HG02678 (cell line): Measurements from ENCODE around the gene CELA3B.
"Not testable (repeated sequence)": the region's sequence is repeated elsewhere in the genome, so short reads cannot be mapped to it uniquely, and the experiment has no call there.

Source experiments
- ATAC-seq: cut with Tn5 transposase; IDR thresholded peaks from one replicate; pipeline ENCODE4 v1.9.1; 2021; ENCODE audit warnings: mild to moderate bottlenecking, moderate library complexity; ENCODE audit not compliant: unreplicated experiment

CELA3B gene

DNA sequence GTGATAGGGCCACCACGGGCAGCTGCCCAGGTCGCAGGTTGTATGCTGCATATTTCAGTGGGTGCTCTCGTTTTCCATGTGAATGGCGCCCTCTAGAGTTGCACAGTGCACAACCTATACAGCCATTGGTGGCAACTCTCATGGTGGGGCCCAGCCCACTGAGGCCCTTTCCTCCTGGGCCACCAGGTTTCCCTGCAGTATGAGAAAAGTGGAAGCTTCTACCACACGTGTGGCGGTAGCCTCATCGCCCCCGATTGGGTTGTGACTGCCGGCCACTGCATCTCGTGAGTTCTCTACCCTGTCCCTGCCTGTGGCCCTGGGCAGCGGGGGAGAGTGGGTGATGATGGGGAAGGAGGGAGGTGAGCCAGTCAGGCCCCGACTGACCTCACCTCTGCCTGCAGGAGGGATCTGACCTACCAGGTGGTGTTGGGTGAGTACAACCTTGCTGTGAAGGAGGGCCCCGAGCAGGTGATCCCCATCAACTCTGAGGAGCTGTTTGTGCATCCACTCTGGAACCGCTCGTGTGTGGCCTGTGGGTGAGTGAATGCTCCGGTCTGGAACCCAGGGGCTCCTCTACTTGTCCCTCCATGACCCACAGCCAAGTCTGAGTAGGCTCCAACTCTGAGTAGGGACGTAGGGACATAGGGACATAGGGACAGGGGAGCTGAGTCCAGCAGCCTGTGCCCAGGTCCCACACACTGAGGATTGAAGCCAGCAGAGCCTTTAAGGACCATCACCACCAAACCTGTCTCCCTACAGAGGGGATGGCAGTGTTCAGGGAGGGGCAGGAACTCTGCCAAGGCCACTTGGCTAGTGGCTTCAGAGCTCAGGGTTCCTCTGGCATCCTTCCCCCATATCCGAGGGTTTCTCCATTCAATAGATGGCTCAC is 28.7 kb downstream of the CELA3B start:
- ATAC-seq, result not testable (repeated sequence)

DNA sequence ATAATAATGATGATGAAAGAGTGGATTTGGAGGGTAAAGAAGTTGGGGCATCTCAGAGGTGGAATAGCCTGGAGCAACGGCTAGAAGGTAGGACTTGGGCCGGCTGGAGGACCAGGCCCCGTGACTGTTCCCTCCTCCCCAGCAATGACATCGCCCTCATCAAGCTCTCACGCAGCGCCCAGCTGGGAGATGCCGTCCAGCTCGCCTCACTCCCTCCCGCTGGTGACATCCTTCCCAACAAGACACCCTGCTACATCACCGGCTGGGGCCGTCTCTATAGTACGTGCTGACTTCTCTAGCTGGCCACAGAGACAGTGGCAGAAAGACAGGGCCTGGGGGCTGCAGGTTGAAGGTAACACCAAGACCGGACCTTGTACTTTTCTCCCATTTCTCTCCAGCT is 29.9 kb downstream of the CELA3B start:
- not testable (repeated sequence) for ATAC-seq

DNA sequence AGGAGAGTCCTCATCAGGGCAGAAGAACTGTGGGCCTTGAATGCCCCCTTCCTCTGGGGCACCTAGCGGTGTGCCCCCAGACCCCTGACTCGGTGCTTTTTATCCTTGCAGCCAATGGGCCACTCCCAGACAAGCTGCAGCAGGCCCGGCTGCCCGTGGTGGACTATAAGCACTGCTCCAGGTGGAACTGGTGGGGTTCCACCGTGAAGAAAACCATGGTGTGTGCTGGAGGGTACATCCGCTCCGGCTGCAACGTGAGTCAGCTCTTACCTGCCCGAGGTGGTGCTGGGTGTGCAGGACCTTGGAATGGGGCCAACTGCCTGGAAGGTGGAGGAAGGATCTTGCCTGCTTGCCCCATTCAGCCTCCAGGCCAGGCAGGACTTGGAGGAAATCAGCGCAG is 30.4 kb downstream of the CELA3B start:
- not testable (repeated sequence) for ATAC-seq

DNA sequence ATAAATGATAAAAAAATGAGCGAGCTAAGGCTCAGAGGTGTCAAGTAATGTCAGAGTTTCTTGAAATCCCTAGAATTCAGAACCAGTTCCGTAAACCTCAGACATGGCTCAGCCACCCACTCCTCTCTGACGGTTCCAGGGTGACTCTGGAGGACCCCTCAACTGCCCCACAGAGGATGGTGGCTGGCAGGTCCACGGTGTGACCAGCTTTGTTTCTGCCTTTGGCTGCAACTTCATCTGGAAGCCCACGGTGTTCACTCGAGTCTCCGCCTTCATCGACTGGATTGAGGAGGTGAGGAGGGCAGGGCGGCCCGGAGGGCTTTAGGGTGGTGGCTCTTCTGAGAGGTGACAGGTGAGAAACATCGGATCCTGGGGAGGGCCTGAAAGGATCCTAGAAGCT is 32.7 kb downstream of the CELA3B start:
- not testable (repeated sequence) for ATAC-seq

DNA sequence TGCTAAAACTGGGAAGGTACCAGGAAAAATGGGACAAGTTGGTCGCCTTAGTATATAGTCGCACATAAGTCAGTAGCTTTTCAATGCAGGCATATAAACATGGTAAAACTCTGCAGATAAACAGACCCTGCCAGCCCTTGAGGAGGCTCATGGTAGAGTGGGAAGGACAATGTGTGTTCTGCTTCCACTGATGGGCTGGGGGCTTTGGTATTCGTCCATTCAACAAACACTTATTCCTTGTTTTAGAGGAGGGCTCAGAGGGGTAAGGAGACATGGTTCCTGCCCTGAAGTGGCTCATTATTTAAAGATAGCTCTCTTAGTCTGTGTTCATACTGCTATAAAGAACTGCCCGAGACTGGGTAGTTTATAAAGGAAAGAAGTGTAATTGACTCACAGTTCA is 35.9 kb downstream of the CELA3B start:
- ATAC-seq, result not testable (repeated sequence)

DNA sequence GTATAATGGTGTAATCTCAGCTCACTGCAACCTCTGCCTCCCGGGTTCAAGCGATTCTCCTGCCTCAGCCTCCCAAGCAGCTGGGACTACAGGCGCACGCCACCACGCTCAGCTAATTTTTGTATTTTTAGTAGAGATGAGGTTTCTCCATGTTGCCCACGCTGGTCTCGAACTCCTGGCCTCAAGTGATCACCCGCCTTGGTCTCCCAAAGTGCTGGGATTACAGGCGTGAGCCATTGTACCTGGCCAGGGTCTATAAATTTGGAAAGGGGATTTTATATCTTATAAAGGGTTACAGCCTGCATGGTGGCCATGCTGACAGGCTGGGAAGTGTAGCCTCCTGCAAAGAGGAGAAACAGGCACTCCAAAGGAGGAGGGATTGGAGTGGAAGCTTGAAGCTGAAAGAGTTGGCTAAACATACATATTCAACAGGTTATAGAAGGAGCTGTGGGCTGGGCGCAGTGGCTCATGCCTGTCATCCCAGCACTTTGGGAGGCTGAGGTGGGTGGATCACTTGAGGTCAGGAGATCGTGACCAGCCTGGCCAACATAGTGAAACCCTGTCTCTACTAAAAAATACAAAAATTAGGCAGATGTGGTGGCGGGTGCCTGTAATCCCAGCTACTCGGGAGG is 37.9 kb downstream of the CELA3B start:
- not testable (repeated sequence) for ATAC-seq

DNA sequence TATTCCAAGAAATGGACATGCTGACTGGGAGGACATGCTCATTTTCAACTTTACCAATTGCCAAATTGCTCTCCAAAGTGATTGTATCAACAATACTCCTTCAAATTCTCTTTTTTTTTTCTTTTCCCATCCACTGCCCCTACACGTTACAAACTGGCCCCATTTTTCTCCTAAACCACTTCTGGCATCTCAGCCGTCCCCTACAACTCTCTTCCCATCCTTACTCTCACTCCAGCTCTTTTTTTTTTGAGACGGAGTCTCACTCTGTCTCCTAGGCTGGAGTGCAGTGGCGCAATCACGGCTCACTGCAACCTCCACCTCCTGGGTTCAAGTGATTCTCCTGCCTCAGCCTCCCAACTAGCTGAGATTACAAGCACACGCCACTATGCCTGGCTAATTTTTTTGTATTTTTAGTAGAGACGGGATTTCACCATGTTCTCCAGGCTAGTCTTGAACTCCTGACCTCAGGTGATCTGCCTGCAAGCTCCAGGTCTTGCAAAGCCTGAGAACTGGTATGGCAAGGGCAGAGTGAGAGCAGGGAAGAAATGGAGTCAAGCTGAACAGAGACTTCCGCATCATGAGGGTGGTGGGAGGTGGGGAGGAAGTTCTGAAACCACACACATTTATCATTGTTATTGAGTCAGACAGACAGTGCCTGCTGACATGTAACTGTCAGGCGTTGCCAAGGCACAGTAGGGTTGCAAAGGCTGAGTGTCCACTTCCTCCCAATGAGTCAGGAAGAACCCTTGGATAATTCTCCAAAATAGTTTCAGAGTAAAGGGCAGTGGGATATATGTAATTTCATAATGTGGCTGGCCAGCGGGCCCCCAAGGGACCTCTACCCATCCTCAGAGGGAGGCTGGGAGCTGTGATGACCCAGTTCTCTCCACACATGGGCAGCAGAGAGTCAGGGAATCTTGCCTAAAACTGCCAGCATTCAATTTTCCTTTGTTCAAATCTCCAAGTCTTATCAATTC is 42.0 kb downstream of the CELA3B start:
- ATAC-seq, result peak; percentile 58

DNA sequence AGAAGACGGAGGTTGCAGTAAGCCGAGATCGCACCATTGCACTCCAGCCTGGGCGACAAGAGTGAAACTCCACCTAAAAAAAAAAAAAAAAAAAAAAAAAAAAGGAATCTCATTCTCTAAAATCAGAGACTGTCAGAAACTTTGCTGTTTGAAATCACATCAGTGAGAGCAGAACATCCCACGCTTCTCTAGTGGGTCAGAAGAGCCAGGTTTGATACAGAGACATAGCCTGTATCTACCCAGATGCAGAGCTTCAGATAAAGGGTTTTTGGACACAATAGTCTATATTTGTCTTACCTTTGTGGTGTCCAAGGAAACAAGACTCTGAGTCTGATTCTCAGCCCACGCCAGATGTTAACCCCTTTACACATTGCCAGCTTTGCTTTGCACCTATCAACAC is 44.2 kb downstream of the CELA3B start:
- no peak for ATAC-seq

DNA sequence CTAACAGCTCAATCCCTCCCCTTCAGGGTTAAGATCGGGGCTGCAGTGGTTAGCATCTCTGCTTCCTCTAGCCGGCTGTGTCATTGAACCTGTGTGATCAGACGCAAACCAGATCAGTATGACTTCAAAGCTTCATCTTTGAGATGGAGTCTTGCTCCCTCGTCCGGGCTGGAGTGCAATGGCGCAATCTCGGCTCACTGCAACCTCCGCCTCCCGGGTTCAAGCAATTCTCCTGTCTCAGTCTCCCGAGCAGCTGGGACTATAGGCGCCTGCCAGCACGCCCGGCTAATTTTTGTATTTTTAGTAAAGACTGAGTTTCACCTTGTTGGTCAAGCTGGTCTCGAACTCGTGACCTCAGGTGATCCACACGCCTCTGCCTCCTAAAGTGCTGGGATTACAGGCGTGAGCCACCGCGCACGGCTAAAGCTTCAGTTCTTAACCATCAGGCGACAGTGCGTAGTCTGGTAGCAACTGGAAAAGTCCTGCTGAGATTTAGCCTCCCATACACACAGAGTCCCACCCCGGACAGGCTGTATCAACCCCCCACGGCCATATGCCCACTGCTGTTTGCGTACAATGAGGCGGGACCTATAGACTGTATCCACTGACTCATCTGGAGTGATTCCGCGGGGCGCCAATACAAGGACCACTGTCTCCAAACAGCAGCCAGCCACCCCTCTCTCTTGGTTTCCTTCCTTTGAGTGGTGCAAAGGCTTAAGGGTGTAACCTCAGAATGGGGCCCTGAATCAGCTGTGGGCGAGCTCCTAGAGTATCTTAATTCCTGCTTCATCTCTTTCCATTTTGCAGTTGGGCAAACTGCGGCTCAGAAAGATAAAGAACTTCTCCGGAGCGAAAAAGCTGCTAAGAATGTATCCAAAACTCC is 47.9 kb downstream of the CELA3B start:
- peak; percentile 42 for ATAC-seq

DNA sequence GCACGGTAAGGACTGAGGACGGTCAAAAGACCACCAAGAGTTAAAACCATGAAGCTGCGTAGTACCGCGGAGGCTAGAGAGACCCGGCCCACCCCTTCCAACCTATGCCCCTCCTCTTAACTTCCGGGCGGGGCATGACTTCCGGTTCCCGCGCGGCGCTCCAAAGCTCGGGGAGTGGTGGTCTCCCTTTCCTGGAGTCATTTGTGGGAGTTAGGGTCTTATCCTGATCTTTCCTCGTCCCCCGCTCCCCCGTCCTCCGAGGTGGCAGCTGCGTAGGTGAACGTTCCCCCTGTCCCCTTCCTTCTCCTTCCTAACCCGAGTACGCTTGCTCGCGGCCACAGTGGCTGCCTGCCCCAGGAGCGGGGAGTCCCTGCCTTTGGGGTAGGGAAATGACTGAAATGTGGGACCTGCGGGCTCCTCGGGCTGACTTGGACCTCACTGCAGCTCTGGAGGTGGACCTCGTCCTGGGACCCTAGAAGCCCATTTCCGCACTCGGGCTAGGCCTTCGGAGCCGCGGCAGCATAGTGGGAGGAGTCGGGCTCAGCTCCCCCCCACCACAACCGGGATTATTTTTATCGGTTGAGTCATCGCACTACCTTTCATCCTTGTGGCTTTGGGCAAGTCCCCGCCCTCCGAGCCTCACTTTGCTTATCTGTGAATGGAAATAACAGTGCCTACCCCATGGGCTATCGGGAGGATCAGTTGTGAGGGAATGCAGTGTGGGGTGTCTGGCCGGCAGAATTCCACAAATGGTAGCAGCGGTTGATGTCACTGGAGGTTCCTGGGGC is 48.7 kb downstream of the CELA3B start:
- ATAC-seq, result peak; percentile 70

DNA sequence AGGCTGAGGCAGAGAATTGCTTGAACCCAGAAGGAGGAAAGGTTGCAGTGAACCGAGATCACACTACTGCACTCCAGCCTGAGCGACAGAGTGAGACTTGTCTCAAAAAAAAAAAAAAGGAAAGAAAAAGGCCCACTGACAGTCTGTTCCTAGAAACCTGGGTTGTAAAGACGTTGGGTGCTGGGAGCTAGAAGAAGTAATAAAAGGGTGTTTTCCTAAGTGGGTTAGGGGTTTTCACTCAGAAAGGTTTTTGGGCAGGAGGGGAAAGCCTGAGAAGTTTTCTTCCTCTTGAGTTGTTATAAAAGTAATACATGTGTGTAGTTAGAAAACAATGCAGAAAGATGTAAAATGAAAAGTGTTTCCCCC is 50.1 kb downstream of the CELA3B start:
- ATAC-seq, result no peak

DNA sequence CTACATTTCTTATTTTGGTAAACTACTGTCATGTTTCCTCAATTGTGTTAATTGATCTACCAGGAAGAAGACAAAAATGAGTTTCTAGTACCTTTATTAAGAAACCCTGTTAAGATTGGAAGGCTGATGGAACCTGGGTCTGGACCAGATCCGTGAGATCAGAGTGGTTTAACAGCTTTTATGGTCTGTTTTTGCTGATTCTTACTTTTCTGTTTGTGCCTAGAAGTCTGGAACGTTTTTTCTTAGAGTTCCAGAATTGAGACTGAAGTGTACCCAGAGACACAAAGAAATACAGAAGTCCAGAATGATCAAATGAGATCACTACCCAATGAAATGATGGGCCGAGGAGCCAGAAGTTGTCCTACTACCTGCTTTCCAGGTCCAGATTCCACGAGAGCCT is 53.2 kb downstream of the CELA3B start:
- ATAC-seq, result no peak

DNA sequence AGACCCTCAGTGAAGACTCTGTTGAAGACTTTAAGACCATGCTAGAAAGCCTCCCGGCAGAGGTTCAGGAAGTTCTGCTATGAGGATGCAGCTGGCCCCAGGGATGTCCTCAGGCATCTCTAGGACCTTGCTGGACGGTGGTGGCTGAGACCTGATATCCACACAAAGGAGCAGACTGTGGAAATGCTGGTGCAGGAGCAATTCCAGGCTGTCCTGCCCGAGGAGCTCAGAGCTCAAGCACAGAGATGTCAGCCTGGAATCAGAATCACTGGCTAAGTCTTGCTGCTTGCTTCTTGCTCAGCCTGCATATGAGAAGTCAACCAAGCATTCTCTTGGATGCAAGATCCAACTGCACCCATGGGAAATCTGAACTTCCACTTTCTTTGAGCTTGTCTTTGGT is 53.7 kb downstream of the CELA3B start:
- no peak for ATAC-seq

DNA sequence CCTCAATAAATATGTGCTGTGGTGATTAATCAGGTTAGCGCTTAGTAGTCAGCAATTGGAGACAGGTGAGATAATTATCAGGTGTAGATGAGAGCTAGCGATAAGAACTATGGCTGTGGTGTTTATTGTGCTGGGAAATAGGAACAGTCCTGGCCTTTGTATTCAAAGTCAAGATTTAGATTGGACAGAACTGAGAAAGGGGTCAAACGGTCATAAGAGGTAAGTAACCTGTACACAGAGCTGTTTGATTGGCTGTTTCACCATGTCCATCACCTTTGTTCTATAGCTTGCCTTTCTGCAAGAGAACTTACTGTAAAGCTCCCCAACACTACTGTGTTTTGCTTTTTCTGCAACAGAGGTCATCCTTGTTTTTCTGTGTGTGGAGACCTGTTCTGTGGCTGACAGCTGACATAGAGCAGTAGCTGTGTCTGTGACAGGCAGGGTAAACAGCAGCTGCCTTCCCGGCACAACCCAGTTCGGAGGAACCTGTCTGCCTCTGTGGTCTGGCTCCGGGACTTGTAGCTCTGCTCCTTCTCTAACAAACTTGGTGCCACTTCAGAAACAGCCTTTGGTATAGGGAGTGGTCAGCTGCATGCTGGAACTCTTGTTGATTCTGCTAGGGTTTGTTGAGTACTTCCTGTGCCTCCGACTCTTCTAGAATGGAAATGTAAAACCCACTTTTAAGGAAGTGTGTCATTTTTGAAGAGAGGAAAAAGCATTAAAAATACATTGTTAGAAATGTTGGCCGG is 54.6 kb downstream of the CELA3B start:
- ATAC-seq, result no peak

DNA sequence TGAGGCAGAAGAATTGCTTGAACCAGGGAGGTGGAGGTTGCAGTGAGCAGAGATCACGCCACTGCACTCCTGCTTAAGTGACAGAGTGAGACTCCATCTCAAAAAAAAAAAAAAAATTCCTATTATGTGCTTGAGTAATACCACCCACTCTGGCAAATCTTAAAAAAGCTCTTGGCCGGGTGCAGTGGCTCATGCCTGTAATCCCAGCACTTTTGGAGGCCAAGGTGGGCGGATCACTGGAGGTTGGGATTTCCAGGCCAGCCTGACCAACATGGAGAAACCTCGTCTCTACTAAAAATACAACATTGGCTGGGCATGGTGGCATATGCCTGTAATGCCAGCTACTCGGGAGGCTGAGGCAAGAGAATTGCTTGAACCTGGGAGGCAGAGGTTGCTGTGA is 58.0 kb downstream of the CELA3B start:
- not testable (repeated sequence) for ATAC-seq

DNA sequence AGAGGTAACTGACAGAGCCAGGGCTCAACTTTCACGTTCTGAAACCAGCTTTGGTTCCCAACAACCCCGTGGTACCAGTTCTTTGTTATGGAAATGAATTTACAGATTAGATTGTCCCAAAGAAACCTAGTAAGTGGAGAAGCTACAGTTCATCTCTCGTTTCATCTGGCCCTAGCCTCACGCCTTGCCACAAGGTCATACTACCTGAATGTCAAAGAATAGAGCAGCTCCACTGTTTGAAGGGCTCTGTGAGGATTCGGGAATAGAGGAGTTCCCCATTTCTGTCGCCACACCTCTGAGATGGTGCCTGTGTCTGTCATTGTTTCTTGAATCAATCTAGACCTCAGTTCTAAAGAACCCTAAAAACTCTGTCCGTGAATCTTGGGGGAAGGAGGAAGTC is 60.7 kb downstream of the CELA3B start:
- no peak for ATAC-seq

DNA sequence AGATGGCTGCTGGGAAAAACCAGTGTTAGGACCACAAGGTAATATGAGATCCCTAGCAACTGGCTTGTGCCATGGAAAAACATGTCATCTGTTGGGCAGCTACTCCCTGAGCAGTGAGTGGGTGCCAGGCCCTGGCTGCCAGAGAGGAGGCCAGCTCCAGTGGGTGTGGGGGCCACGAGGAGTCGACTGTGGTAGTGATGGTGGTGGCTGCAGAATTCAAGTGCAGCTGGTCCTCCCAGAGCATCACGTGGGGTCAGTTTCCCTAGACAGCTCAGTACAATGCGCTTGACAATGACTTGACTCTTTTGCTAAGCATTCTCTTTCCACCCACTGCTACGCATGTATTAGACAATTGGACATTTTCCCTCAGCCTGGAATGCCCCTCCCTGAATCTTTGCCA is 61.2 kb downstream of the CELA3B start:
- no peak for ATAC-seq
